ENCODE results near the gene NTRK3.

DNA sequence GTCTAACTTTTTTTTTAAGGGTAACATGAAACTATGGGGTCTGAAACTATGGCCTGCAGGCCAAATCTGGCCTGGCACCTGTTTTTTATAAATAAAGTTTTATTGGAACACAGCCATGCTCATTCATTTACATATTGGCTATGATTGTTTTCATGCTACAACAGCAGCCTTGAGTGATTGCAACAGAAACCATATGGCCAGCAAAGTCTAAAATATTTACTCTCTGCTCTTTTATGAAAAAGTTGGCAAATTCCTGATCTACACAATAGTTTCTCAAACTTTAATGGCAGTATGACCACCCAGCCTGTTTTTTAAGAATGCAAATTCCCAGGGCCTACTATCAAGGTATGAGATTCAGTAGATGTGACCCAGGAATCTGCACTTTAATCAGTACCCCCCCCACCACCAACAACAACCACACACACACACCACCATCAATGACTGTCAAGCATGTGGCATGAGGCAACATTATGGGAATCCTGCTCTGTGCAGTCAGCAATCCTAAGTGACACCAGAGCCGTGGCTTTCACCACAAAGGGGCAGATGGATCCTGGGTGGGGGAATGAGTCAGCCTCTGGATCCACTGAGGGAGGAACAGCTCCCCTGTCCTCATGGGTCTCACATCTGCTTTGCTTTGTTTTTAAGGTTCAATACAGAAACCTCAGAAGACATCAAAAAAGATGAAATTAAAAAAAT is 142.8 kb downstream of the NTRK3 start:
- TF ChIP-seq, protein P1, sequence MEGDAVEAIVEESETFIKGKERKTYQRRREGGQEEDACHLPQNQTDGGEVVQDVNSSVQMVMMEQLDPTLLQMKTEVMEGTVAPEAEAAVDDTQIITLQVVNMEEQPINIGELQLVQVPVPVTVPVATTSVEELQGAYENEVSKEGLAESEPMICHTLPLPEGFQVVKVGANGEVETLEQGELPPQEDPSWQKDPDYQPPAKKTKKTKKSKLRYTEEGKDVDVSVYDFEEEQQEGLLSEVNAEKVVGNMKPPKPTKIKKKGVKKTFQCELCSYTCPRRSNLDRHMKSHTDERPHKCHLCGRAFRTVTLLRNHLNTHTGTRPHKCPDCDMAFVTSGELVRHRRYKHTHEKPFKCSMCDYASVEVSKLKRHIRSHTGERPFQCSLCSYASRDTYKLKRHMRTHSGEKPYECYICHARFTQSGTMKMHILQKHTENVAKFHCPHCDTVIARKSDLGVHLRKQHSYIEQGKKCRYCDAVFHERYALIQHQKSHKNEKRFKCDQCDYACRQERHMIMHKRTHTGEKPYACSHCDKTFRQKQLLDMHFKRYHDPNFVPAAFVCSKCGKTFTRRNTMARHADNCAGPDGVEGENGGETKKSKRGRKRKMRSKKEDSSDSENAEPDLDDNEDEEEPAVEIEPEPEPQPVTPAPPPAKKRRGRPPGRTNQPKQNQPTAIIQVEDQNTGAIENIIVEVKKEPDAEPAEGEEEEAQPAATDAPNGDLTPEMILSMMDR (IDR thresholded peaks at IDR 0.05; ENCODE audit: borderline replicate concordance, extremely low read depth, low read length, poor library complexity, severe bottlenecking) = no peak
- TF ChIP-seq EZH2 (IDR thresholded peaks at IDR 0.05; ENCODE audit: borderline replicate concordance, low read depth, low read length, severe bottlenecking) = no peak
